Measurements from ENCODE around the gene PRF1. TPM values are rescaled to one million over a fixed set of nuclear protein-coding genes. Genes with fewer than 3 reads are reported as not detected.

Gene PRF1
- total and polyA plus RNA-seq, 2 experiments from 2014 or later: not detected

- peaks cover 4% of the 10 kb centered on the region for H3K4me1 ChIP-seq (ENCODE audit: insufficient read depth)
- no peaks in the 10 kb centered on the region for H3K9me2 ChIP-seq (replicated peaks; ENCODE audit: insufficient read depth)
- H3K36me3 ChIP-seq (replicated peaks; ENCODE audit: insufficient read depth, low read depth): no peaks in the 10 kb centered on the region
- H3K79me2 ChIP-seq: no peaks in the 10 kb centered on the region
- no peak for TF ChIP-seq EZH2 (IDR thresholded peaks at IDR 0.05; ENCODE audit: borderline replicate concordance)
- TF ChIP-seq CTCF (IDR thresholded peaks at IDR 0.05; ENCODE audit: poor library complexity): no peak
- no peak for TF ChIP-seq EZH2phosphoT487 (IDR thresholded peaks at IDR 0.05; ENCODE audit: low read depth, severe bottlenecking, unreplicated experiment)
- no peaks in the 10 kb centered on the region for H4K20me1 ChIP-seq (ENCODE audit: insufficient read depth, poor library complexity, severe bottlenecking)
- H3K4me2 ChIP-seq: no peak overlapping the region
- H3K27ac ChIP-seq: no peak overlapping the region
- DNase-seq (ENCODE audit: low spot score): no peak
- no peak overlapping the region for H2AFZ ChIP-seq
- WGBS (ENCODE audit: low lambda C conversion rate, missing lambda C conversion rate): 90% methylated on average over 16 of the region's 16 CpGs
- H3K4me3 ChIP-seq: no peak overlapping the region
- no peaks in the 10 kb centered on the region for H3K27me3 ChIP-seq
- no peaks in the 10 kb centered on the region for H3K9me3 ChIP-seq (ENCODE audit: low read depth)
Measured at GRCh38 chr10:70598857-70599295, 3.7 kb downstream of the PRF1 start.

GRCh38 chr10:70597856-70598815, 4.4 kb downstream of the PRF1 start:
- Histone ChIP-seq H3K36me3 (replicated peaks; ENCODE audit: insufficient read depth, low read depth) (no peaks in the 10 kb centered on the region), H3K4me1 (ENCODE audit: insufficient read depth) (peaks cover 4% of the 10 kb centered on the region), H2AFZ (no peak overlapping the region), H3K27ac (no peak overlapping the region), H3K27me3 (no peaks in the 10 kb centered on the region), H3K4me3 (no peak overlapping the region), H3K9me3 (ENCODE audit: low read depth) (no peaks in the 10 kb centered on the region), H3K4me2 (no peak overlapping the region), H3K9me2 (replicated peaks; ENCODE audit: insufficient read depth) (no peaks in the 10 kb centered on the region), H4K20me1 (ENCODE audit: insufficient read depth, poor library complexity, severe bottlenecking) (no peaks in the 10 kb centered on the region), H3K79me2 (no peaks in the 10 kb centered on the region)
- WGBS (ENCODE audit: low lambda C conversion rate, missing lambda C conversion rate): 96% methylated on average over 34 of the region's 34 CpGs
- no peak for DNase-seq (ENCODE audit: low spot score)
- no peak for TF ChIP-seq CTCF (IDR thresholded peaks at IDR 0.05; ENCODE audit: poor library complexity)
- TF ChIP-seq EZH2 (IDR thresholded peaks at IDR 0.05; ENCODE audit: borderline replicate concordance): no peak
- no peak for TF ChIP-seq EZH2phosphoT487 (IDR thresholded peaks at IDR 0.05; ENCODE audit: low read depth, severe bottlenecking, unreplicated experiment)

GRCh38 chr10:70596860-70597809, 5.4 kb downstream of the PRF1 start:
- Histone ChIP-seq H3K9me3 (ENCODE audit: low read depth) (no peaks in the 10 kb centered on the region), H3K4me1 (ENCODE audit: insufficient read depth) (peaks cover 4% of the 10 kb centered on the region), H3K27me3 (no peaks in the 10 kb centered on the region), H3K4me2 (no peak overlapping the region), H4K20me1 (ENCODE audit: insufficient read depth, poor library complexity, severe bottlenecking) (no peaks in the 10 kb centered on the region), H3K4me3 (no peak overlapping the region), H3K36me3 (replicated peaks; ENCODE audit: insufficient read depth, low read depth) (no peaks in the 10 kb centered on the region), H2AFZ (no peak overlapping the region), H3K79me2 (no peaks in the 10 kb centered on the region), H3K9me2 (replicated peaks; ENCODE audit: insufficient read depth) (no peaks in the 10 kb centered on the region), H3K27ac (no peak overlapping the region)
- WGBS (ENCODE audit: low lambda C conversion rate, missing lambda C conversion rate): 75% methylated on average over 8 of the region's 8 CpGs
- no peak for TF ChIP-seq EZH2phosphoT487 (IDR thresholded peaks at IDR 0.05; ENCODE audit: low read depth, severe bottlenecking, unreplicated experiment)
- no peak for TF ChIP-seq CTCF (IDR thresholded peaks at IDR 0.05; ENCODE audit: poor library complexity)
- TF ChIP-seq EZH2 (IDR thresholded peaks at IDR 0.05; ENCODE audit: borderline replicate concordance): no peak
- DNase-seq (ENCODE audit: low spot score): no peak

All from hepatocyte (in vitro differentiated cells).